DOHH2 (cell line): ENCODE results near the gene ACO1.

Source experiments
- H3F3A ChIP-seq: fragments of 200-600 bp; sonication (generic), shearing (Covaris generic); 2 replicates; pipeline ENCODE4 v1.6.0; 2016; ENCODE audit warnings: antibody characterized with exemption, mild to moderate bottlenecking; ENCODE audit not compliant: control insufficient read depth, insufficient read depth
- H3K27ac ChIP-seq: fragments of 200-600 bp; sonication (generic); 2 replicates; pipeline ENCODE4 v1.5.1; 2014; ENCODE audit warnings: low read depth, mild to moderate bottlenecking, low read length, moderate library complexity
- H3K27me3 ChIP-seq: fragments of 200-600 bp; sonication (generic); 2 replicates; pipeline ENCODE4 v1.6.1; 2014; ENCODE audit warnings: mild to moderate bottlenecking, low read length, mixed read lengths; ENCODE audit not compliant: control insufficient read depth
- H3K36me3 ChIP-seq: fragments of 200-600 bp; sonication (generic); 2 replicates; pipeline ENCODE4 v1.6.1; 2014; ENCODE audit warnings: mild to moderate bottlenecking, low read length, moderate library complexity, mixed read lengths; ENCODE audit not compliant: control insufficient read depth
- H3K4me1 ChIP-seq: fragments of 200-600 bp; sonication (generic); 2 replicates; pipeline ENCODE4 v1.6.1; 2014; ENCODE audit warnings: mild to moderate bottlenecking, low read length, mixed read lengths; ENCODE audit not compliant: control insufficient read depth
- H3K4me2 ChIP-seq: fragments of 200-600 bp; sonication (generic); 2 replicates; pipeline ENCODE4 v1.6.0; 2014; ENCODE audit warnings: mild to moderate bottlenecking, low read length, moderate library complexity
- H3K4me3 ChIP-seq: fragments of 200-600 bp; sonication (generic); 2 replicates; pipeline ENCODE4 v1.5.1; 2014; ENCODE audit warnings: mild to moderate bottlenecking, low read length, mixed read lengths
- H3K79me2 ChIP-seq: fragments of 200-600 bp; sonication (generic); 2 replicates; pipeline ENCODE4 v1.6.1; 2014; ENCODE audit warnings: mild to moderate bottlenecking, low read length, mixed read lengths; ENCODE audit not compliant: control insufficient read depth
- H3K9me2 ChIP-seq: fragments of 200-600 bp; sonication (generic); replicated peaks from 2 replicates; pipeline ENCODE4 v1.6.1; 2014; ENCODE audit warnings: mild to moderate bottlenecking, low read length, mixed read lengths; ENCODE audit not compliant: control insufficient read depth
- H3K9me3 ChIP-seq: fragments of 200-600 bp; sonication (generic); 2 replicates; pipeline ENCODE4 v1.6.1; 2014; ENCODE audit warnings: antibody characterized with exemption, low read length, mixed read lengths; ENCODE audit not compliant: control insufficient read depth, insufficient read depth
- H4K20me1 ChIP-seq: fragments of 200-600 bp; sonication (generic); 2 replicates; pipeline ENCODE4 v1.6.0; 2014; ENCODE audit warnings: low read depth, mild to moderate bottlenecking, antibody characterized with exemption, low read length, moderate library complexity; ENCODE audit not compliant: control insufficient read depth, insufficient read depth
- CTCF ChIP-seq: fragments of 200-600 bp; sonication (generic); IDR thresholded peaks from one replicate; pipeline ENCODE4 v1.5.1; 2014; ENCODE audit warnings: antibody characterized with exemption, mild to moderate bottlenecking, low read depth, low read length; ENCODE audit not compliant: poor library complexity, severe bottlenecking
- EZH2phosphoT487 ChIP-seq: fragments of 200-600 bp; sonication (generic); IDR thresholded peaks from 2 replicates; pipeline ENCODE4 v1.6.1; 2017; ENCODE audit warnings: borderline replicate concordance, mild to moderate bottlenecking, antibody characterized with exemption, low read length, moderate library complexity, mixed read lengths

ACO1 gene

GRCh38 chr9:32380944-32381343 lies 3.5 kb upstream of the ACO1 start:
- Histone ChIP-seq H3K4me1 (peaks cover 21% of the 10 kb centered on the region), H3K27ac (no peak overlapping the region)
- TF ChIP-seq CTCF (no peak), EZH2phosphoT487 (no peak)

GRCh38 chr9:32382565-32383320 lies 1.7 kb upstream of the ACO1 start:
- no peak overlapping the region for H3K4me3 ChIP-seq
- H3K4me1 ChIP-seq, result peaks cover 21% of the 10 kb centered on the region
- no peak overlapping the region for H3K27ac ChIP-seq
- H3K4me2 ChIP-seq, result no peak overlapping the region
- no peaks in the 10 kb centered on the region for H3K9me2 ChIP-seq
- H3K79me2 ChIP-seq, result no peaks in the 10 kb centered on the region
- no peaks in the 10 kb centered on the region for H4K20me1 ChIP-seq
- no peaks in the 10 kb centered on the region for H3K36me3 ChIP-seq
- no peaks in the 10 kb centered on the region for H3K9me3 ChIP-seq
- no peaks in the 10 kb centered on the region for H3F3A ChIP-seq
- H3K27me3 ChIP-seq, result peaks cover 35% of the 10 kb centered on the region
- TF ChIP-seq EZH2phosphoT487 (no peak), CTCF (no peak)

More at GRCh38 chr9:32380944-32381343, 3.5 kb upstream of the ACO1 start:
- no peak overlapping the region for H3K4me3 ChIP-seq
- H4K20me1 ChIP-seq, result no peaks in the 10 kb centered on the region
- H3K27me3 ChIP-seq, result peaks cover 32% of the 10 kb centered on the region
- H3F3A ChIP-seq, result no peaks in the 10 kb centered on the region
- no peak overlapping the region for H3K4me2 ChIP-seq
- H3K9me3 ChIP-seq, result no peaks in the 10 kb centered on the region
- H3K79me2 ChIP-seq, result no peaks in the 10 kb centered on the region
- H3K36me3 ChIP-seq, result no peaks in the 10 kb centered on the region
- H3K9me2 ChIP-seq, result no peaks in the 10 kb centered on the region

GRCh38 chr9:32384002-32384363 lies 460 bp upstream of the ACO1 start:
- no peaks in the 10 kb centered on the region for H3K9me2 ChIP-seq
- H3K9me3 ChIP-seq, result no peaks in the 10 kb centered on the region
- peaks cover 17% of the 10 kb centered on the region for H3K4me1 ChIP-seq
- H3K4me2 ChIP-seq, result peak overlapping the region; percentile 74
- H3K4me3 ChIP-seq, result peak overlapping the region; percentile 78
- H3K79me2 ChIP-seq, result no peaks in the 10 kb centered on the region
- no peaks in the 10 kb centered on the region for H3F3A ChIP-seq
- TF ChIP-seq CTCF (no peak), EZH2phosphoT487 (no peak)
- H4K20me1 ChIP-seq, result no peaks in the 10 kb centered on the region
- peaks cover 35% of the 10 kb centered on the region for H3K27me3 ChIP-seq
- no peaks in the 10 kb centered on the region for H3K36me3 ChIP-seq
- H3K27ac ChIP-seq, result no peak overlapping the region
